Stimulated activated naive CD4-positive, alpha-beta T cell (primary cell): Measurements from ENCODE around the gene GALNS.

ENCODE experiments used
- DNase-seq, 6 experiments: peaks; one replicate each; lab custom pipeline; 2025; lab: John Stamatoyannopoulos, UW

Gene GALNS

DNA sequence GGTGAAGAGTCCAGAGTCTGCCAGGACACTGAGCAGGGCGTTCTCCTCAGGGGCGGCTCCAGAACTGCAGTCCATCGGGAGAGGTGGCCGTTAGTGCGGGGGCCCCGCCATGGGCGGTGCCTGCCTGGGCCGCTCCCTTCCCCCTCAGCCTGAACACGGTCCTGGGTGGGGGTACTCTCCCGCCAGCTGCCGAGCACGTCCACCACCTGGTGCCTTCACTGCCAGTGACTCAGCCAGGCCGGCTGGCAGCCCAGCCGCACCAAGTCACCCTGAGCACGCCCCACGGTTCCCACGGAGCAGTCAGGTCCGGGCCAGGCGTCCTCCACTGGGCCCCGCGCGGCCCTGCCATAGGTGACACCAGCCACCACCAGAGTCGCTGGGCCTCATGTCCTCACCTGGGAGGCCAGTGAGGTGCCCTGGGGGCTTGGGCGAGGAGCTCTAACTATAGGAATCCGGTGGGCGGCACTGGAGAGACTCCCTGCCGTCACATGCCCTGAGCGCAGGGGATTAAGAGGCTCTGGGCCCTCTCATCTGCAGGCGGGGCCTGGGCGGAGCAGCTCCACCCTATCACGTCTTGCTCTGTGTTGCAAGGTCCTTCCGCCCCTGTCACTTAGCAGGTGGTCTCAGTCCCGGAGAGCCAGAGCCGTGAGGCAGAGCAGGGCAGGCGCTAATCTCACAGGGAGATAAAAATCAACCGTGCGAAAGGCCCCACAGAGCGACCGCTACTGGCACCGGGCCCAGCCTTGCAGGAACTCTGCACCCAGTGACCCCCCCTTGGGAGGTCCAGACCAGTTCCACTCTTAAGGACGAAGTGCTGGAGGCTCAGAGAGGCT lies 86.1 kb downstream of the GALNS start:
- DNase-seq: peak in 2 of 6 experiments; percentile 25 to 31

- peak in 4 of 6 experiments; percentile 9 to 19 (median 14) for DNase-seq
These were observed 86.9 kb downstream of the GALNS start for GRCh38 chr16:88769617-88770460.

- DNase-seq: no peak
These were observed 88.5 kb downstream of the GALNS start for GRCh38 chr16:88768071-88768783.

- no peak for DNase-seq
These were observed 89.1 kb downstream of the GALNS start for GRCh38 chr16:88767546-88768070.

- no peak for DNase-seq
These were observed 89.8 kb downstream of the GALNS start for GRCh38 chr16:88766975-88767374.

DNA sequence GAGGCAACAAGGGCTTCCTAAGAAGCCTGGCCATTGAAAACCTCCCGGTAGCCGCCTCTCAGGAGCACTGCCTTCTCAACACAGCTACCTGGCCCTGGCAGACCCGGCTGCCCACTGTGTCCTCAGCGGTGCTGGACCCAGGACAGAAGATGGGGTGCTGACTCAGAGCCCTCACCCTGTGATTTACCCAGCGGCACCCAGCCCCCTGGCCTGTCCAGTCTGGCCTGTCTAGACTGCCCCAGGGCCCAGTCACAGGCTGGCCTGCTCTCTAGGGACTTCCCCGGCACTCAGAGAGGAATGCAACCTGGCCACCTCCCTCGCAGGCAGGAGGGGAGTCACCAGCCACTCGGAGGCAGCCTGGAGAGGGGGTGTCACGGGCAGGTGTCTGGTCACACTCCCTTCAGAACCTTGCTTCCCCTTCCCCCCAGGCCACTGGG lies 91.8 kb downstream of the GALNS start:
- no peak for DNase-seq

- DNase-seq: no peak
These were observed 92.7 kb downstream of the GALNS start for GRCh38 chr16:88764080-88764479.
